IgD-negative memory B cell (primary cell): ENCODE results near the gene MXRA8. TPM values are rescaled to one million over a fixed set of nuclear protein-coding genes. Genes with fewer than 3 reads are reported as not detected.
"Not testable (repeated sequence)": the region's sequence is repeated elsewhere in the genome, so short reads cannot be mapped to it uniquely, and the experiment has no call there.

ENCODE experiments used
- H3K27ac Mint-ChIP-seq, 3 donors: one replicate each; pipeline ENCODE4 v1.8.0; 2020 to 2022; ENCODE audit warnings: mild to moderate bottlenecking in 3 of 3, mixed read lengths in 3 of 3, moderate library complexity in 1 of 3
- H3K27me3 Mint-ChIP-seq: one replicate; pipeline ENCODE4 v1.8.0; 2021; ENCODE audit warnings: mixed read lengths
- H3K36me3 Mint-ChIP-seq: one replicate; pipeline ENCODE4 v1.8.0; 2020; ENCODE audit warnings: mild to moderate bottlenecking, mixed read lengths
- H3K4me1 Mint-ChIP-seq, 3 donors: one replicate each; pipeline ENCODE4 v1.8.0; 2020 to 2022; ENCODE audit warnings: mixed read lengths in 3 of 3, mild to moderate bottlenecking in 1 of 3
- H3K4me3 Mint-ChIP-seq, 4 donors: one replicate each; pipeline ENCODE4 v1.8.0; 2020 to 2022; ENCODE audit warnings: mild to moderate bottlenecking in 4 of 4, mixed read lengths in 4 of 4, moderate library complexity in 3 of 4
- H3K9me3 Mint-ChIP-seq, 3 donors: one replicate each; pipeline ENCODE4 v1.8.0; 2020 to 2021; ENCODE audit warnings: mixed read lengths in 3 of 3, mild to moderate bottlenecking in 1 of 3
- polyA plus RNA-seq: library from polyadenylated mRNA; unstranded; fragments of 300-500 nt; fragmentation: Illumina TruSeq; gene quantifications from one replicate; pipeline ENCODE4 v1.2.3, GENCODE V29; 2021

Gene MXRA8
- polyA plus RNA-seq, 1 donor from 2014 or later: not detected

GRCh38 chr1:1380860-1381259 is 22.5 kb upstream of the MXRA8 start:
- no peaks in the 10 kb centered on the region for H3K27me3 Mint-ChIP-seq
- no peaks in the 10 kb centered on the region for H3K36me3 Mint-ChIP-seq
- H3K27ac Mint-ChIP-seq: no peak overlapping the region
- H3K4me1 Mint-ChIP-seq: peaks cover 0 to 2% (median 2%) of the 10 kb centered on the region in 3 donors
- no peak overlapping the region for H3K4me3 Mint-ChIP-seq
- H3K9me3 Mint-ChIP-seq: no peaks in the 10 kb centered on the region

DNA sequence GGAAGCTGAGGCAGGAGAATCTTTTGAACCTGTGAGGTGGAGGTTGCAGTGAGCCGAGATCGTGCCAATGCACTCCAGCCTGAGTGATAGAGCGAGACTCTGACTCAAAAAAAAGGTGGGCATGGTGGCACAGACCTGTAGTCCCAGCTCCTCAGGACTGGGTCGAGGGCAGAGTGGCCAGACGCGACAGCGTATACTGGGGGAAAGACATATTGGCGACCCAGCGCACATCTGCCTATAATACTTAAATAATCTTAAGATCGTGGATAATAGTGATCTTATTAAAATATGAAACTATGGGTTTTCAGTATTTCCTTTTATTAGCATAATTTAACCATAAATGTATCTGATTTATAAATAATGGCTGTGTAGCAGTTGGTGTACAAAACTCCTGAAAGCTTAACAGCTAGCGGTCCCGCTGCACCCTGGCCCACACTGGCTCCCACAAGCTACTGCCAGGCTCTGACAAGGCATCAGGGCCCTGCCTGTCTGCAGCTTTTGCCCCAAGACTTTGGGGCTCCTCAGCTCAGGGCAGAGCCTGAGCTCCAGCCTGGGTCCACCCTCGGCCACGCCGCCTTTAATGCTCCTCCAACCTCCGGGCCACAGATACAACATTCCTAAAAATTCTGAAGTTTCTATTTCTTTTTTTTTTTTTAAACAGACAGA is 19.3 kb upstream of the MXRA8 start:
- Mint-ChIP-seq H3K4me1 (peaks cover 4 to 7% (median 5%) of the 10 kb centered on the region in 3 donors), H3K36me3 (no peaks in the 10 kb centered on the region), H3K4me3 (peak overlapping the region in 1 of 4 donors; percentile 22), H3K9me3 (no peaks in the 10 kb centered on the region), H3K27me3 (no peaks in the 10 kb centered on the region), H3K27ac (peak overlapping the region in 1 of 3 donors; percentile 59)

GRCh38 chr1:1376551-1377226 is 18.3 kb upstream of the MXRA8 start:
- Mint-ChIP-seq H3K27me3 (no peaks in the 10 kb centered on the region), H3K9me3 (no peaks in the 10 kb centered on the region), H3K27ac (peak overlapping the region in 1 of 3 donors; percentile 85), H3K4me3 (peak overlapping the region; percentile 54 to 93 (median 67)), H3K4me1 (peaks cover 4 to 8% (median 5%) of the 10 kb centered on the region in 3 donors), H3K36me3 (no peaks in the 10 kb centered on the region)

- Mint-ChIP-seq H3K27ac (peak within 1 kb of the TSS; percentile 91 to 96 (median 96)), H3K9me3 (no peaks in the 10 kb centered on the region), H3K4me1 (peaks cover 5 to 8% (median 5%) of the 10 kb centered on the region in 3 donors), H3K4me3 (peak within 1 kb of the TSS; percentile 85 to 93 (median 90)), H3K27me3 (no peaks in the 10 kb centered on the region), H3K36me3 (no peaks in the 10 kb centered on the region)
These were observed 16.7 kb upstream of the MXRA8 start, which contains the start of gene AURKAIP1 for GRCh38 chr1:1374929-1375662. AURKAIP1 (minus strand) TSS chr1:1375207; CDS start chr1:1374756, 451 bp downstream.

GRCh38 chr1:1374589-1374928 is 16.2 kb upstream of the MXRA8 start:
- Mint-ChIP-seq H3K36me3 (no peaks in the 10 kb centered on the region), H3K9me3 (no peaks in the 10 kb centered on the region), H3K4me1 (peaks cover 5 to 8% (median 6%) of the 10 kb centered on the region in 3 donors), H3K4me3 (peak overlapping the region; percentile 85 to 93 (median 90)), H3K27ac (peak overlapping the region in 1 of 3 donors; percentile 67), H3K27me3 (no peaks in the 10 kb centered on the region)

DNA sequence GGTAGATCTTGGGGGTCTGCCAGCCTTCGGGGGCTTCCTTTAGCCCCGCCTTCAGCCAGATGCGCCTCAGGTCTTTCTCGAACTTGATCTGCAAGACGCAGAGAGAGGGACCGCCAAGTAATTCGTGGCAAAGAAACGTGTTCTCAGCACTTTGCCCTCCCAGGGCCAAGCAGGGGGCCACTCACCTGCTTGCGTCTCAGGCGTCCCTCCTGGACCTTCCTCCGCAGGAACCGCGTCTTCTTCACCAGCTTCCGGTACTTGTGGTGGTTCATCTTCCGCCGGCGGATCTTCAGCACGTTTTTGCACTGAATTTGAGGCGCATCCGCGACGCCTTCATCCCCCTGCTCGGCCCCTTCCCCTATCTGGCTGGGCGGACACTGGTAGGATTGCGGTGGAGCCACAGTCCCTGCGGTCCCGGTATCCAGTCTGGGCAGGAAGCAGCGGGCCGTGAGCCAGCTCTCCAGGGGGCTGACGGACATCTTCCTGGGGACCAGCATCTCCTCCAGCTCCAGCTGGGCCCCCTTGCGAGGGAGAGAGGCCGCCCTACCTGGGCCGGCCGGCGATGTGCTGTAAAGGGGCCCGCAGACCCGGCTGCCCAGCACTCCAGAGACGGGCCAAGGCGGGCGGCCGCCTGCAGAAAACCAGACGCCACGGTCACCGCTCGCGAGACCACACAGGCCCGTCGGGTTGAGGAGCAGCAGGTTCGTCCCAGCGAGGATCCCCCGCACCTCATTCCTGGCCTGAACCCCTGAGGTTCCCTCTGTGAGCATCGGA is 15.6 kb upstream of the MXRA8 start:
- Mint-ChIP-seq H3K36me3 (no peaks in the 10 kb centered on the region), H3K4me1 (peaks cover 5 to 8% (median 6%) of the 10 kb centered on the region in 3 donors), H3K27me3 (no peaks in the 10 kb centered on the region), H3K9me3 (no peaks in the 10 kb centered on the region), H3K4me3 (peak overlapping the region; percentile 85 to 93 (median 90)), H3K27ac (peak overlapping the region in 1 of 3 donors; percentile 67)

GRCh38 chr1:1373051-1373814 is 14.9 kb upstream of the MXRA8 start:
- H3K27me3 Mint-ChIP-seq: no peaks in the 10 kb centered on the region
- H3K4me1 Mint-ChIP-seq: peaks cover 5 to 8% (median 6%) of the 10 kb centered on the region in 3 donors
- H3K9me3 Mint-ChIP-seq: no peaks in the 10 kb centered on the region
- H3K4me3 Mint-ChIP-seq: peak overlapping the region; percentile 63 to 89 (median 86)
- no peaks in the 10 kb centered on the region for H3K36me3 Mint-ChIP-seq
- H3K27ac Mint-ChIP-seq: peak overlapping the region in 1 of 3 donors; percentile 45

GRCh38 chr1:1371746-1372711 is 13.7 kb upstream of the MXRA8 start:
- H3K4me1 Mint-ChIP-seq: peaks cover 5 to 8% (median 6%) of the 10 kb centered on the region in 3 donors
- H3K27ac Mint-ChIP-seq: peak overlapping the region; percentile 84 to 91 (median 85)
- no peaks in the 10 kb centered on the region for H3K9me3 Mint-ChIP-seq
- peak overlapping the region in 3 of 4 donors; percentile 52 to 84 (median 59) for H3K4me3 Mint-ChIP-seq
- no peaks in the 10 kb centered on the region for H3K36me3 Mint-ChIP-seq
- no peaks in the 10 kb centered on the region for H3K27me3 Mint-ChIP-seq

GRCh38 chr1:1371364-1371745 is 13.0 kb upstream of the MXRA8 start:
- Mint-ChIP-seq H3K27me3 (no peaks in the 10 kb centered on the region), H3K9me3 (no peaks in the 10 kb centered on the region), H3K4me1 (peaks cover 5 to 8% (median 6%) of the 10 kb centered on the region in 3 donors), H3K27ac (peak overlapping the region in 1 of 3 donors; percentile 84), H3K36me3 (no peaks in the 10 kb centered on the region), H3K4me3 (peak overlapping the region in 1 of 4 donors; percentile 84)

DNA sequence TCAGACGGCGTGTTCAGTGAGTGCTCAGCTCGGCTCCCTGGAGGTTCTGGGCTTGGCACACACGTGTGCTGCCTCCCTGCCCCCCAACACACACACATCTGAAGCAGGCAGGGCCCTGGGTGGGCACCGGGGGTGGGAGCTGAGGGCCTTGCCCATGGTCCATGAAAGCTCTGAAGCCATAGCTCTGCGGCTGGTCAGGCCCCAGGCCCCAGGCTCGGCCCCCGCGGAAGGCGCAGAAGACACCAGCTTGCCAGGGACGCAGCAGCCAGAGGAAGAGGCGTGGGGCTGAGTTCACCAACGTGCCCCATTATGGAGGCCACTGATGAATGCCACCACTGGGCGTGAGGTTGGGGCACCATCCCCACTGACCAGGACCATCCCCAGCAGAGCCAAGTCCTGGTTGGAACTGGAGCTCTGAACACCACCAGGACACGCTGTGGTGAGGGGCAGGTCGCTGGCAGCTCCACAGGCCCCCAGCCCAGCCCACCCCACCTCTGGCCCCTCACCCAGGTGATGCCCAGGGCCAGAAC is 12.5 kb upstream of the MXRA8 start:
- no peaks in the 10 kb centered on the region for H3K36me3 Mint-ChIP-seq
- peak overlapping the region in 1 of 4 donors; percentile 48 for H3K4me3 Mint-ChIP-seq
- H3K9me3 Mint-ChIP-seq: no peaks in the 10 kb centered on the region
- H3K27ac Mint-ChIP-seq: peak overlapping the region in 1 of 3 donors; percentile 84
- no peaks in the 10 kb centered on the region for H3K27me3 Mint-ChIP-seq
- H3K4me1 Mint-ChIP-seq: peaks cover 5 to 8% (median 6%) of the 10 kb centered on the region in 3 donors

- not testable (repeated sequence) for H3K27me3 Mint-ChIP-seq, H3K9me3 Mint-ChIP-seq, H3K4me1 Mint-ChIP-seq, H3K36me3 Mint-ChIP-seq
- peak overlapping the region in 1 of 3 donors; percentile 53 for H3K27ac Mint-ChIP-seq
- peak overlapping the region in 1 of 4 donors; percentile 48 for H3K4me3 Mint-ChIP-seq
These were observed 11.7 kb upstream of the MXRA8 start for GRCh38 chr1:1370094-1370493.

- no peaks in the 10 kb centered on the region for H3K36me3 Mint-ChIP-seq
These were observed 9.0 kb upstream of the MXRA8 start for GRCh38 chr1:1367315-1367714.

DNA sequence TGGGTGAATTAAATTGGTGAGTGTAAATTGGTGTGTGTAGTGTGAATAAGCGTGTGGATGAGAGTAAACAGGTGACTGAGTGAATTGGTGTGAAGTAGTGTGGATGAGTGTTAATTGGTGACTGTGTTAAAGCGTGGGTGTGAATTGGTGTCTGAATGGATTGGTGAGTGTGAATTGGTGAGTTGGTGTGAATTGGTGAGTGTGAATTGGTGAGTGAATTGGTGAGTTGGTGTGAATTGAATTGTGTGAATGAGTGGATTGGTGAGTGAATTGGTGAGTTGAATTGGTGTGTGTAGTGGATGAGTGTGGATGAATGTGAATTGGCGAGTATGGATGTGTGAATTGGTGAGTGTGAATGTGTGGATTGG is 8.3 kb upstream of the MXRA8 start:
- Mint-ChIP-seq H3K4me1 (peaks cover 0 to 4% (median 2%) of the 10 kb centered on the region in 3 donors), H3K36me3 (no peaks in the 10 kb centered on the region), H3K27ac (no peak overlapping the region), H3K9me3 (no peaks in the 10 kb centered on the region), H3K27me3 (no peaks in the 10 kb centered on the region), H3K4me3 (no peak overlapping the region)

More at GRCh38 chr1:1367315-1367714, 9.0 kb upstream of the MXRA8 start:
- Mint-ChIP-seq H3K9me3 (no peaks in the 10 kb centered on the region), H3K27me3 (no peaks in the 10 kb centered on the region), H3K27ac (no peak overlapping the region), H3K4me1 (peaks cover 0 to 2% (median 2%) of the 10 kb centered on the region in 3 donors), H3K4me3 (no peak overlapping the region)
